ENCODE results near the gene SLC22A17. TPM values are rescaled to one million over a fixed set of nuclear protein-coding genes. Genes with fewer than 3 reads are reported as not detected.
A peak's percentile ranks its signal among the peaks of the same experiment; 100 is the strongest.

Gene SLC22A17
- total and polyA plus RNA-seq, 2 of the 13 experiments (the other 11 are each of a cell fraction or from before 2014, with no cell fraction given): 0.95 to 1.1 TPM

DNA sequence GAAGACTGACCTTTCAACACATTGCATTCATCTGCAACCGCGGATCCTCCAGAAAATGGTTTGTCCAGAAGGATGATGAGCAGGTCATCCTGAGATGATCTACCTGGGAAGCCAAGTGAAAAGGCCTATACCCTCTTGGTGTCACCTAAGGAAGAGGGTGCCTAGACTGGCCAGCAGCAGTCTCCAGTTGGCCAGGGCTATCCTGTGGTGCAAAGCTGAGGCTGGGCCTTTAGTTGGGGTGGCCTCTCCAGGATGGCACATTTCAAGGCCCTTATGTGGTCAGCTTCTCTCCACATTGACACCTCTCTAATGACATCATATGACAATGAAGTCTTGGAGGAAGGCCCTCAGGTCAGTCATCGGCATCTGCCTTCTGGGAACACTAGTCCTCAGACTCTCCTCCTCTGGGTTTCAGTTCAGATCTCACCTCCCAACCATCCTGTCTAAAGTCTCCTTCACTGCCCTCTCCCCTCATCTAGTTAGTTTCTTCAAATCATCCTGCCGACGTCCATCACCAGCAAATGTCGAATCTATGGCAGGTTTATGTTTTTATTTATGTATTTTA lies 3.3 kb upstream of the SLC22A17 start:
- H3K27ac ChIP-seq (ENCODE audit: extremely low read length, insufficient read depth, low read length): no peak overlapping the region
- no peak for ATAC-seq
- POLR2A ChIA-PET: no interaction called here
- H4K20me1 ChIP-seq (ENCODE audit: insufficient read depth, low read length): no peaks in the 10 kb centered on the region
- no peaks in the 10 kb centered on the region for H3K79me2 ChIP-seq (ENCODE audit: insufficient read depth, low read length)
- H3K4me2 ChIP-seq (ENCODE audit: low read depth, low read length): no peak overlapping the region
- H3K4me1 ChIP-seq (ENCODE audit: insufficient read depth, low read length): peaks cover 27% of the 10 kb centered on the region
- no TSS peak for BruUV-seq (replicated peaks)
- no peak overlapping the region for H3K9ac ChIP-seq (ENCODE audit: insufficient read depth, low read depth, low read length)
- TF ChIP-seq ZNF703 (CRISPR knock-in tag; IDR thresholded peaks at IDR 0.05; ENCODE audit: borderline replicate concordance) (no peak), ZNF616 (CRISPR knock-in tag; IDR thresholded peaks at IDR 0.05; ENCODE audit: low read depth) (no peak), CREB1 (IDR thresholded peaks at IDR 0.05) (peak; percentile 69), CREB1 (CRISPR knock-in tag; IDR thresholded peaks at IDR 0.05) (no peak), ATF7 (IDR thresholded peaks at IDR 0.05) (peak; percentile 67), ATF7 (CRISPR knock-in tag; IDR thresholded peaks at IDR 0.05) (no peak), FIP1L1 (IDR thresholded peaks at IDR 0.05; ENCODE audit: borderline replicate concordance, insufficient read depth, low read depth, low read length) (no peak), EZH2 (conservative IDR thresholded peaks at IDR 0.05; ENCODE audit: low read depth, low read length) (peak; percentile 93), RFX3 (CRISPR knock-in tag; IDR thresholded peaks at IDR 0.05) (no peak)
- CTCF ChIA-PET (ENCODE audit: low intra/inter-chr PET ratio, low total read pairs): no interaction called here
- H2AFZ ChIP-seq (ENCODE audit: low read length): no peak overlapping the region
- no peak for FAIRE-seq
- WGBS (ENCODE audit: low lambda C conversion rate): 7% methylated on average over 6 of the region's 6 CpGs
- intact Hi-C loops (cut with micrococcal nuclease; ENCODE audit: unreplicated experiment): no loop called here
- no peaks in the 10 kb centered on the region for H3K36me3 ChIP-seq (replicated peaks in 1 of 2; ENCODE audit: control insufficient read depth in 1 of 2, insufficient read depth in 2 of 2, low read length in 2 of 2)
- no peak for DNase-seq (ENCODE audit: low spot score)
- H3K4me3 ChIP-seq (replicated peaks in 1 of 3; ENCODE audit: insufficient read depth in 1 of 3, low read depth in 2 of 3, low read length in 3 of 3): no peak overlapping the region
- H3K9me3 ChIP-seq (ENCODE audit: low read length): no peaks in the 10 kb centered on the region
- peaks cover 47 to 95% of the 10 kb centered on the region in 2 experiments for H3K27me3 ChIP-seq (ENCODE audit: control insufficient read depth in 1 of 2, insufficient read depth in 2 of 2, low read length in 2 of 2)
- in situ Hi-C loops (cut with HindIII; ENCODE audit: extremely low pct_ligation_motif_present, low pct_unique_long_range_greater_than_20kb): no loop called here

DNA sequence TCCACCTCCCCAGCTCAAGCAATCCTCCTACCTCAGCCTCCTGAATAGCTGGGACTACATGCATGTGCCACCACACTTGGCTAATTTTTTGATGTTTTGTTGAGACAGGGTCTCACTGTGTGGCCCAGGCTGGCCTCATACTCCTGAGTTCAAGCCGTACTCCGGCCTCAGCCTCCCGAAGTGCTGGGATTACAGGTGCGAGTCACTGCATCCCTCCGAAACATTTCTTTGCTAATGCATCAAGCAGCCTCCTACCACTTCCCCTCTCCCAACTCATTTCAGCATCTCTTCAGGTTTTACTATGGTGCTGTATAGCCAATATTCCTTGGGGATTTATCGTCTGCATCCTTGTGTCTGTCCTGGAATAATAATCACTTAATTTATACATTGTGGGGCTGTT lies 2.3 kb upstream of the SLC22A17 start:
- peaks cover 20% of the 10 kb centered on the region for H3K4me1 ChIP-seq (ENCODE audit: insufficient read depth, low read length)
- H3K9ac ChIP-seq (ENCODE audit: insufficient read depth, low read depth, low read length): no peak overlapping the region
- H3K27me3 ChIP-seq (ENCODE audit: control insufficient read depth in 1 of 2, insufficient read depth in 2 of 2, low read length in 2 of 2): peaks cover 41 to 92% of the 10 kb centered on the region in 2 experiments
- intact Hi-C loops (cut with micrococcal nuclease; ENCODE audit: unreplicated experiment): no loop called here
- H3K36me3 ChIP-seq (replicated peaks in 1 of 2; ENCODE audit: control insufficient read depth in 1 of 2, insufficient read depth in 2 of 2, low read length in 2 of 2): no peaks in the 10 kb centered on the region
- FAIRE-seq (no peak), ATAC-seq (no peak), DNase-seq (ENCODE audit: low spot score) (no peak)
- H3K9me3 ChIP-seq (ENCODE audit: low read length): no peaks in the 10 kb centered on the region
- no peak overlapping the region for H2AFZ ChIP-seq (ENCODE audit: low read length)
- ChIA-PET CTCF (ENCODE audit: low intra/inter-chr PET ratio, low total read pairs) (no interaction called here), POLR2A (interaction anchor here (3.4 kb wide), 1 partner anchor 34 kb away, joined by 15 read pairs; the partner anchor contains the start of gene PABPN1)
- WGBS (ENCODE audit: low lambda C conversion rate): 57% methylated on average over 6 of the region's 6 CpGs
- H3K79me2 ChIP-seq (ENCODE audit: insufficient read depth, low read length): no peaks in the 10 kb centered on the region
- BruUV-seq (replicated peaks): no TSS peak
- H3K4me3 ChIP-seq (replicated peaks in 1 of 3; ENCODE audit: insufficient read depth in 1 of 3, low read depth in 2 of 3, low read length in 3 of 3): no peak overlapping the region
- no peak overlapping the region for H3K27ac ChIP-seq (ENCODE audit: extremely low read length, insufficient read depth, low read length)
- TF ChIP-seq SIN3B (IDR thresholded peaks at IDR 0.05; ENCODE audit: low read length) (no peak), ZNF713 (CRISPR knock-in tag; IDR thresholded peaks at IDR 0.05) (no peak), ZNF605 (CRISPR knock-in tag; IDR thresholded peaks at IDR 0.05) (no peak)
- H4K20me1 ChIP-seq (ENCODE audit: insufficient read depth, low read length): no peaks in the 10 kb centered on the region
- in situ Hi-C loops (cut with HindIII; ENCODE audit: extremely low pct_ligation_motif_present, low pct_unique_long_range_greater_than_20kb): no loop called here
- no peak overlapping the region for H3K4me2 ChIP-seq (ENCODE audit: low read depth, low read length)
